ENCODE measurements around the gene ENPP6. TPM values are rescaled to one million over a fixed set of nuclear protein-coding genes. Genes with fewer than 3 reads are reported as not detected.

Gene ENPP6
- total and polyA plus RNA-seq, 2 experiments from 2014 or later = 0.11 TPM; not detected in 1

DNA sequence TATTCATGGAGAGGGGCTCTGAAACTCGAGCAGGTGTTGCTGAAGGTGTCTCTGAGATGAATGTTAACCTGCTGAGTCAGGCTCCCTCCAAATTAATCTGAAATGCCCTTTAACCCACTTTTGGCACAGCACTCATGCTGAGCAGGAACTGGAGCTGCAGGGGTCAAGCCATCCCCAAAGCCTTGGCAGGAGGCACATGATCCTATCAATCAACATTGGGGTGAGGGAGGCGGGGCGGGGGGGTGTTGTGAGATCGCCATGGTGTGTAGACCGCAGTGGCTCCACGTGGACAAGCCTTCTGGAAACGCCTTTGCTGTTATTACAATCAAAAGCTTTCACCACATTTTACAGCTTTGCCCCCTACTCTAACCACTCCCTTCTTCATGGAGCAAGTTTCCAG lies 16.5 kb downstream of the ENPP6 start:
- ATAC-seq = no peak
- no peaks in the 10 kb centered on the region for H3K27me3 ChIP-seq (ENCODE audit: insufficient read depth)
- H3K27ac ChIP-seq (ENCODE audit: low read depth) = no peak overlapping the region
- TF ChIP-seq EZH2phosphoT487 (IDR thresholded peaks at IDR 0.05; ENCODE audit: unreplicated experiment) = no peak
- TF ChIP-seq ZNF331 (CRISPR knock-in tag; IDR thresholded peaks at IDR 0.05; ENCODE audit: low read depth) = no peak
- TF ChIP-seq ZNF114 (CRISPR knock-in tag; IDR thresholded peaks at IDR 0.05) = no peak
- TF ChIP-seq, protein P1, sequence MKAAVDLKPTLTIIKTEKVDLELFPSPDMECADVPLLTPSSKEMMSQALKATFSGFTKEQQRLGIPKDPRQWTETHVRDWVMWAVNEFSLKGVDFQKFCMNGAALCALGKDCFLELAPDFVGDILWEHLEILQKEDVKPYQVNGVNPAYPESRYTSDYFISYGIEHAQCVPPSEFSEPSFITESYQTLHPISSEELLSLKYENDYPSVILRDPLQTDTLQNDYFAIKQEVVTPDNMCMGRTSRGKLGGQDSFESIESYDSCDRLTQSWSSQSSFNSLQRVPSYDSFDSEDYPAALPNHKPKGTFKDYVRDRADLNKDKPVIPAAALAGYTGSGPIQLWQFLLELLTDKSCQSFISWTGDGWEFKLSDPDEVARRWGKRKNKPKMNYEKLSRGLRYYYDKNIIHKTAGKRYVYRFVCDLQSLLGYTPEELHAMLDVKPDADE (IDR thresholded peaks at IDR 0.05) = no peak
- no peak for TF ChIP-seq NANOG (IDR thresholded peaks at IDR 0.05; ENCODE audit: borderline replicate concordance)
- TF ChIP-seq, protein P2, sequence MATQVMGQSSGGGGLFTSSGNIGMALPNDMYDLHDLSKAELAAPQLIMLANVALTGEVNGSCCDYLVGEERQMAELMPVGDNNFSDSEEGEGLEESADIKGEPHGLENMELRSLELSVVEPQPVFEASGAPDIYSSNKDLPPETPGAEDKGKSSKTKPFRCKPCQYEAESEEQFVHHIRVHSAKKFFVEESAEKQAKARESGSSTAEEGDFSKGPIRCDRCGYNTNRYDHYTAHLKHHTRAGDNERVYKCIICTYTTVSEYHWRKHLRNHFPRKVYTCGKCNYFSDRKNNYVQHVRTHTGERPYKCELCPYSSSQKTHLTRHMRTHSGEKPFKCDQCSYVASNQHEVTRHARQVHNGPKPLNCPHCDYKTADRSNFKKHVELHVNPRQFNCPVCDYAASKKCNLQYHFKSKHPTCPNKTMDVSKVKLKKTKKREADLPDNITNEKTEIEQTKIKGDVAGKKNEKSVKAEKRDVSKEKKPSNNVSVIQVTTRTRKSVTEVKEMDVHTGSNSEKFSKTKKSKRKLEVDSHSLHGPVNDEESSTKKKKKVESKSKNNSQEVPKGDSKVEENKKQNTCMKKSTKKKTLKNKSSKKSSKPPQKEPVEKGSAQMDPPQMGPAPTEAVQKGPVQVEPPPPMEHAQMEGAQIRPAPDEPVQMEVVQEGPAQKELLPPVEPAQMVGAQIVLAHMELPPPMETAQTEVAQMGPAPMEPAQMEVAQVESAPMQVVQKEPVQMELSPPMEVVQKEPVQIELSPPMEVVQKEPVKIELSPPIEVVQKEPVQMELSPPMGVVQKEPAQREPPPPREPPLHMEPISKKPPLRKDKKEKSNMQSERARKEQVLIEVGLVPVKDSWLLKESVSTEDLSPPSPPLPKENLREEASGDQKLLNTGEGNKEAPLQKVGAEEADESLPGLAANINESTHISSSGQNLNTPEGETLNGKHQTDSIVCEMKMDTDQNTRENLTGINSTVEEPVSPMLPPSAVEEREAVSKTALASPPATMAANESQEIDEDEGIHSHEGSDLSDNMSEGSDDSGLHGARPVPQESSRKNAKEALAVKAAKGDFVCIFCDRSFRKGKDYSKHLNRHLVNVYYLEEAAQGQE (IDR thresholded peaks at IDR 0.05; ENCODE audit: unreplicated experiment) = no peak
- TF ChIP-seq EZH2 (IDR thresholded peaks at IDR 0.05; ENCODE audit: low read depth, unreplicated experiment) = no peak
- TF ChIP-seq JUNB (IDR thresholded peaks at IDR 0.05; ENCODE audit: unreplicated experiment) = no peak
- TF ChIP-seq, protein P3, sequence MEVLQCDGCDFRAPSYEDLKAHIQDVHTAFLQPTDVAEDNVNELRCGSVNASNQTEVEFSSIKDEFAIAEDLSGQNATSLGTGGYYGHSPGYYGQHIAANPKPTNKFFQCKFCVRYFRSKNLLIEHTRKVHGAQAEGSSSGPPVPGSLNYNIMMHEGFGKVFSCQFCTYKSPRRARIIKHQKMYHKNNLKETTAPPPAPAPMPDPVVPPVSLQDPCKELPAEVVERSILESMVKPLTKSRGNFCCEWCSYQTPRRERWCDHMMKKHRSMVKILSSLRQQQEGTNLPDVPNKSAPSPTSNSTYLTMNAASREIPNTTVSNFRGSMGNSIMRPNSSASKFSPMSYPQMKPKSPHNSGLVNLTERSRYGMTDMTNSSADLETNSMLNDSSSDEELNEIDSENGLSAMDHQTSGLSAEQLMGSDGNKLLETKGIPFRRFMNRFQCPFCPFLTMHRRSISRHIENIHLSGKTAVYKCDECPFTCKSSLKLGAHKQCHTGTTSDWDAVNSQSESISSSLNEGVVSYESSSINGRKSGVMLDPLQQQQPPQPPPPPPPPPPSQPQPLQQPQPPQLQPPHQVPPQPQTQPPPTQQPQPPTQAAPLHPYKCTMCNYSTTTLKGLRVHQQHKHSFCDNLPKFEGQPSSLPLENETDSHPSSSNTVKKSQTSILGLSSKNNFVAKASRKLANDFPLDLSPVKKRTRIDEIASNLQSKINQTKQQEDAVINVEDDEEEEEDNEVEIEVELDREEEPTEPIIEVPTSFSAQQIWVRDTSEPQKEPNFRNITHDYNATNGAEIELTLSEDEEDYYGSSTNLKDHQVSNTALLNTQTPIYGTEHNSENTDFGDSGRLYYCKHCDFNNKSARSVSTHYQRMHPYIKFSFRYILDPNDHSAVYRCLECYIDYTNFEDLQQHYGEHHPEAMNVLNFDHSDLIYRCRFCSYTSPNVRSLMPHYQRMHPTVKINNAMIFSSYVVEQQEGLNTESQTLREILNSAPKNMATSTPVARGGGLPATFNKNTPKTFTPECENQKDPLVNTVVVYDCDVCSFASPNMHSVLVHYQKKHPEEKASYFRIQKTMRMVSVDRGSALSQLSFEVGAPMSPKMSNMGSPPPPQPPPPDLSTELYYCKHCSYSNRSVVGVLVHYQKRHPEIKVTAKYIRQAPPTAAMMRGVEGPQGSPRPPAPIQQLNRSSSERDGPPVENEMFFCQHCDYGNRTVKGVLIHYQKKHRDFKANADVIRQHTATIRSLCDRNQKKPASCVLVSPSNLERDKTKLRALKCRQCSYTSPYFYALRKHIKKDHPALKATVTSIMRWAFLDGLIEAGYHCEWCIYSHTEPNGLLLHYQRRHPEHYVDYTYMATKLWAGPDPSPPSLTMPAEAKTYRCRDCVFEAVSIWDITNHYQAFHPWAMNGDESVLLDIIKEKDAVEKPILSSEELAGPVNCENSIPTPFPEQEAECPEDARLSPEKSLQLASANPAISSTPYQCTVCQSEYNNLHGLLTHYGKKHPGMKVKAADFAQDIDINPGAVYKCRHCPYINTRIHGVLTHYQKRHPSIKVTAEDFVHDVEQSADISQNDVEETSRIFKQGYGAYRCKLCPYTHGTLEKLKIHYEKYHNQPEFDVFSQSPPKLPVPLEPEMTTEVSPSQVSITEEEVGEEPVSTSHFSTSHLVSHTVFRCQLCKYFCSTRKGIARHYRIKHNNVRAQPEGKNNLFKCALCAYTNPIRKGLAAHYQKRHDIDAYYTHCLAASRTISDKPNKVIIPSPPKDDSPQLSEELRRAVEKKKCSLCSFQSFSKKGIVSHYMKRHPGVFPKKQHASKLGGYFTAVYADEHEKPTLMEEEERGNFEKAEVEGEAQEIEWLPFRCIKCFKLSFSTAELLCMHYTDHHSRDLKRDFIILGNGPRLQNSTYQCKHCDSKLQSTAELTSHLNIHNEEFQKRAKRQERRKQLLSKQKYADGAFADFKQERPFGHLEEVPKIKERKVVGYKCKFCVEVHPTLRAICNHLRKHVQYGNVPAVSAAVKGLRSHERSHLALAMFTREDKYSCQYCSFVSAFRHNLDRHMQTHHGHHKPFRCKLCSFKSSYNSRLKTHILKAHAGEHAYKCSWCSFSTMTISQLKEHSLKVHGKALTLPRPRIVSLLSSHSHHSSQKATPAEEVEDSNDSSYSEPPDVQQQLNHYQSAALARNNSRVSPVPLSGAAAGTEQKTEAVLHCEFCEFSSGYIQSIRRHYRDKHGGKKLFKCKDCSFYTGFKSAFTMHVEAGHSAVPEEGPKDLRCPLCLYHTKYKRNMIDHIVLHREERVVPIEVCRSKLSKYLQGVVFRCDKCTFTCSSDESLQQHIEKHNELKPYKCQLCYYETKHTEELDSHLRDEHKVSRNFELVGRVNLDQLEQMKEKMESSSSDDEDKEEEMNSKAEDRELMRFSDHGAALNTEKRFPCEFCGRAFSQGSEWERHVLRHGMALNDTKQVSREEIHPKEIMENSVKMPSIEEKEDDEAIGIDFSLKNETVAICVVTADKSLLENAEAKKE (CRISPR knock-in tag; IDR thresholded peaks at IDR 0.05) = no peak
- TF ChIP-seq CREB1 (CRISPR knock-in tag; IDR thresholded peaks at IDR 0.05; ENCODE audit: low read depth) = no peak
- no peak for TF ChIP-seq STAT1 (IDR thresholded peaks at IDR 0.05; ENCODE audit: unreplicated experiment)
- TF ChIP-seq, protein P4, sequence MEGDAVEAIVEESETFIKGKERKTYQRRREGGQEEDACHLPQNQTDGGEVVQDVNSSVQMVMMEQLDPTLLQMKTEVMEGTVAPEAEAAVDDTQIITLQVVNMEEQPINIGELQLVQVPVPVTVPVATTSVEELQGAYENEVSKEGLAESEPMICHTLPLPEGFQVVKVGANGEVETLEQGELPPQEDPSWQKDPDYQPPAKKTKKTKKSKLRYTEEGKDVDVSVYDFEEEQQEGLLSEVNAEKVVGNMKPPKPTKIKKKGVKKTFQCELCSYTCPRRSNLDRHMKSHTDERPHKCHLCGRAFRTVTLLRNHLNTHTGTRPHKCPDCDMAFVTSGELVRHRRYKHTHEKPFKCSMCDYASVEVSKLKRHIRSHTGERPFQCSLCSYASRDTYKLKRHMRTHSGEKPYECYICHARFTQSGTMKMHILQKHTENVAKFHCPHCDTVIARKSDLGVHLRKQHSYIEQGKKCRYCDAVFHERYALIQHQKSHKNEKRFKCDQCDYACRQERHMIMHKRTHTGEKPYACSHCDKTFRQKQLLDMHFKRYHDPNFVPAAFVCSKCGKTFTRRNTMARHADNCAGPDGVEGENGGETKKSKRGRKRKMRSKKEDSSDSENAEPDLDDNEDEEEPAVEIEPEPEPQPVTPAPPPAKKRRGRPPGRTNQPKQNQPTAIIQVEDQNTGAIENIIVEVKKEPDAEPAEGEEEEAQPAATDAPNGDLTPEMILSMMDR (conservative IDR thresholded peaks at IDR 0.05; ENCODE audit: low read depth in 2 of 2) = no peak
- peaks cover 15% of the 10 kb centered on the region for H3K27me3 Mint-ChIP-seq (ENCODE audit: insufficient read depth, low read depth, poor library complexity)
- no peaks in the 10 kb centered on the region for H3K4me1 ChIP-seq (ENCODE audit: insufficient read depth)
- H3K9me3 Mint-ChIP-seq = peaks cover 4% of the 10 kb centered on the region; the same call in 2 of the 3 replicates
- peaks cover 4% of the 10 kb centered on the region; the same call in 1 of the 2 replicates for H3K9me2 ChIP-seq (ENCODE audit: insufficient read depth)
- no peaks in the 10 kb centered on the region for H3F3A ChIP-seq (replicated peaks; ENCODE audit: low read depth)
- no peak overlapping the region for H2AFZ ChIP-seq
- no peaks in the 10 kb centered on the region for H3K79me2 ChIP-seq (replicated peaks; ENCODE audit: insufficient read depth)
- no peak overlapping the region for H3K4me2 ChIP-seq
- no peak overlapping the region for H3K27ac Mint-ChIP-seq
- no peak overlapping the region for H3K4me3 Mint-ChIP-seq
- H3K4me1 Mint-ChIP-seq = peaks cover 23% of the 10 kb centered on the region
- no peak for DNase-seq (ENCODE audit: low spot score)
- no peak overlapping the region for H3K4me3 ChIP-seq
- no peaks in the 10 kb centered on the region for H4K20me1 ChIP-seq (replicated peaks; ENCODE audit: insufficient read depth)
- H3K36me3 Mint-ChIP-seq (ENCODE audit: low read depth) = no peaks in the 10 kb centered on the region; the same call in 2 of the 3 replicates
- H3K36me3 ChIP-seq (ENCODE audit: insufficient read depth) = no peaks in the 10 kb centered on the region
